GM21390 (cell line): ENCODE results near the gene RALGAPA1.
A peak's percentile ranks its signal among the peaks of the same experiment; 100 is the strongest.

Experiments used
- ATAC-seq: cut with Tn5 transposase; IDR thresholded peaks from one replicate; pipeline ENCODE4 v1.9.1; 2021; ENCODE audit not compliant: unreplicated experiment

The RALGAPA1 gene

DNA sequence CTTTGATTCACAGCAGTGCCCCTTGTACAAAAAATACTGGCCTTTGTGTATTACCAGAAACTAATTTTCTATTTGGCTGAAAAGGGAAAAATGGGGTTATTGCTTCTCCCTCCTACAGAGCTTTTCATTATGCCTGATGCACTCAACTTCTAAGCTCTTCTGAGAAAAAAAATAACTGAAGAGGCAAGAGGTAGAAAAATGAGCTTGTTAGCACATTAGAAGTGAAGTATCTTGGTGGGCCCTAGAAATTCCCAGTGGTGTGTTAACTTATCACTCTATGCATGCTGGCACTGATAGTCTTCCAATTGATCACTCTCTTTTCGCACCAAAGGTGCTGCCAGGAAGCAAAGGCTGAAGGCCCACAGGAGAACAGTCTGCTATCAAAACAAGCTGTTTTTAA, 258.0 kb downstream of the RALGAPA1 start:
- ATAC-seq: no peak

DNA sequence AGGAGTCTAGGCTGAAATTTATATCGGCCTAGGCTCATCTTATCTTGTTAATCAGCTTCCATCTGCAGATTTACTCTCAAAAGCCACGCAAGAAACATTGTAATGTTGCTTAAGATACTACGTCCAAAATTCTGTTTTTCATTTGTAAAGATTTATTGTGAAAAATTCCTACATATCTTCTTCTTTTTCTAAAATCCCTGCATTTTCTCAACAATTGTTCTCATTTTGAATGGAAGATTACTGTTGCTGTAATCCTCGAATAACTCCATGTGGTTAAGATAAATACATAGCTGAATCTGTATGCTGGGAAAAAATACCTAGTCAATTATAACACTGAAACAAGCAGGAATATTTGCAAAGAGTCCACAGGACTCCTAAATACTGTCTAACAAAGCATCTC, 259.5 kb downstream of the RALGAPA1 start:
- ATAC-seq: no peak

DNA sequence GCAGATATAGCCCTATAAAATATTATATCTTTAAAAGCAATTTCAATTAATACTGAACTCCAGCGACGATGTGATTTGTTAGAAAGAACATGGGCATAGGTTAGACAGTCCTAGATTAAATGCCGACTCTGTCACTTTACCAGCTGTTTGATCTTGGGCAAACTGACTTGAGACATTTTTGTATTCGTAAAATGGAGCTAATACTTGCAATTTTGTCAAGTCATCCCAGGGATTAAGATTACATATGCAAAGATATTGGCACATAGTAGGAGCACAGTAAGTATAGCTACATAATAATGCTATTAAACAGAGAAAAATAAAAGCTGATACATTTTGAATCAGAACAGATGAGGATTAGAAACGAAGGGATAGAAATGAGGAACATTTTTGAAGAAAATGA, 266.1 kb downstream of the RALGAPA1 start:
- ATAC-seq: no peak

DNA sequence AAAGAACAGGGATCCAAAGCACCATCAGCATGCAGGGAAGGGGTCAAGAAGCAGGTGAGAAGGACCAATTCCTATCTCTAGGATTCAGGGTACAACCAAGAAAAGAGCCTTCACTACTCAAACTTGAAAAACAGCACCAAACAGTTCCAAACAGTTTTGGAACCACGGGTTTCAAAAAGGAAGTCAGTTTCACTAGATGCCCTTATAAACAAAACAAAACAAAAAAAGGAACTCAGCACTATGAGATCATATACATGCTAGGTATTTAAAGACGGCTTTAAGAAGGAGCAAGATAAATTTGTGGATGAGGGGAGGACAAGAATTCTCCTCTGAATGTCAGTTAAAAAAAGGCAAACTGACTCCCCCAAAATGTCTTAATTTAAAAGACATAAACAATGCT, 269.1 kb downstream of the RALGAPA1 start:
- no peak for ATAC-seq

DNA sequence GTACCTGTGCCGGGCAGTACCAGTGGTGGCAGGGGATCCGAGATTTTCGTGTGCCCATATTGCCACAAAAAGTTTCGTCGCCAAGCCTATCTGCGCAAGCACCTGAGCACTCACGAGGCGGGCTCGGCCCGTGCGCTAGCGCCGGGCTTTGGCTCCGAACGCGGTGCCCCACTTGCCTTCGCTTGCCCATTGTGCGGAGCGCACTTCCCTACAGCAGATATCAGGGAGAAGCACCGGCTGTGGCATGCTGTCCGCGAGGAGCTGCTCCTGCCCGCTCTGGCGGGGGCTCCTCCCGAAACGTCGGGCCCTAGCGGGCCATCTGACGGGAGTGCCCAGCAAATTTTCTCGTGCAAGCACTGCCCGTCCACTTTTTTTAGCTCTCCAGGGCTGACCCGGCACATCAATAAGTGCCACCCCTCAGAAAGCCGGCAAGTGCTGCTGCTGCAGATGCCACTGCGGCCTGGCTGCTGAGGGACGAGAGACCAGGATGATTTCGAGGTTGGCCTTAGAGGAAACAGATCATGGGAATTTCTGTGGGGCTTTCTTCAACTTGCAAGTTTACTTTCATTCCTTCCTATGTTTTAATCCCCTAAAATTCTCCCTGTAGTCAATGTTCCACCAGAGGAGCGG, 273.5 kb downstream of the RALGAPA1 start:
- ATAC-seq: no peak

DNA sequence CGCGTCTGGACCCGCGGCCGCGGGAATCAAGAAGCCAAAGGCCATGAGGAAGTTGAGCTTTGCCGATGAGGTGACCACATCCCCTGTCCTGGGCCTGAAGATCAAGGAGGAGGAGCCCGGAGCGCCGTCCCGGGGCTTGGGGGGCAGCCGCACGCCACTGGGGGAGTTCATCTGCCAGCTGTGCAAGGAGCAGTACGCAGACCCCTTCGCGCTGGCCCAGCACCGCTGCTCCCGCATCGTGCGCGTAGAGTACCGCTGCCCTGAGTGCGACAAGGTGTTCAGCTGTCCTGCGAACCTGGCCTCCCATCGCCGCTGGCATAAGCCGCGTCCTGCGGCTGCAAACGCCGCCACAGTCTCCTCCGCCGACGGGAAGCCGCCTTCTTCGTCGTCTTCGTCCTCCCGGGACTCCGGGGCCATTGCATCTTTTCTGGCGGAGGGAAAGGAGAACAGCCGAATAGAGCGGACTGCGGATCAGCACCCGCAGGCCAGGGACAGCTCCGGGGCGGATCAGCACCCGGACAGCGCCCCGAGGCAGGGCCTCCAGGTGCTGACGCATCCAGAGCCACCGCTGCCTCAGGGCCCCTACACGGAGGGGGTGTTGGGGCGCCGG, 274.1 kb downstream of the RALGAPA1 start:
- peak; percentile 55 for ATAC-seq

DNA sequence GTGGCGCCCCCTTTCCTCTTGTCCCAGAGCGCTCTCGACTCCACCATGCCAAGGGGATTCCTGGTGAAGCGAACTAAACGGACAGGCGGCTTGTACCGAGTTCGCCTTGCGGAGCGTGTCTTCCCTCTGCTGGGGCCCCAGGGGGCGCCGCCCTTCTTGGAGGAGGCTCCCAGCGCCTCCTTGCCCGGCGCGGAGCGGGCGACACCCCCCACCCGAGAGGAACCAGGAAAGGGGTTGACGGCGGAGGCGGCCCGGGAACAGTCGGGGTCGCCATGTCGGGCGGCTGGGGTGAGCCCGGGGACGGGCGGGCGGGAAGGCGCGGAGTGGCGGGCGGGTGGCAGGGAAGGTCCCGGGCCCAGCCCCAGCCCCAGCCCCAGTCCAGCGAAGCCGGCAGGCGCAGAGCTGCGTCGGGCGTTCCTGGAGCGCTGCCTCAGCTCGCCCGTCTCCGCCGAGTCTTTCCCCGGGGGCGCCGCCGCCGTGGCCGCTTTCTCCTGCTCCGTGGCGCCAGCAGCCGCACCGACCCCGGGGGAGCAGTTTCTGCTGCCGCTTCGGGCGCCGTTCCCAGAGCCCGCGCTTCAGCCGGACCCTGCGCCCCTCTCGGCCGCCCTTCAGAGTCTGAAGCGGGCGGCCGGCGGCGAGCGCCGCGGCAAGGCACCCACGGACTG, 274.8 kb downstream of the RALGAPA1 start:
- ATAC-seq: peak; percentile 10

DNA sequence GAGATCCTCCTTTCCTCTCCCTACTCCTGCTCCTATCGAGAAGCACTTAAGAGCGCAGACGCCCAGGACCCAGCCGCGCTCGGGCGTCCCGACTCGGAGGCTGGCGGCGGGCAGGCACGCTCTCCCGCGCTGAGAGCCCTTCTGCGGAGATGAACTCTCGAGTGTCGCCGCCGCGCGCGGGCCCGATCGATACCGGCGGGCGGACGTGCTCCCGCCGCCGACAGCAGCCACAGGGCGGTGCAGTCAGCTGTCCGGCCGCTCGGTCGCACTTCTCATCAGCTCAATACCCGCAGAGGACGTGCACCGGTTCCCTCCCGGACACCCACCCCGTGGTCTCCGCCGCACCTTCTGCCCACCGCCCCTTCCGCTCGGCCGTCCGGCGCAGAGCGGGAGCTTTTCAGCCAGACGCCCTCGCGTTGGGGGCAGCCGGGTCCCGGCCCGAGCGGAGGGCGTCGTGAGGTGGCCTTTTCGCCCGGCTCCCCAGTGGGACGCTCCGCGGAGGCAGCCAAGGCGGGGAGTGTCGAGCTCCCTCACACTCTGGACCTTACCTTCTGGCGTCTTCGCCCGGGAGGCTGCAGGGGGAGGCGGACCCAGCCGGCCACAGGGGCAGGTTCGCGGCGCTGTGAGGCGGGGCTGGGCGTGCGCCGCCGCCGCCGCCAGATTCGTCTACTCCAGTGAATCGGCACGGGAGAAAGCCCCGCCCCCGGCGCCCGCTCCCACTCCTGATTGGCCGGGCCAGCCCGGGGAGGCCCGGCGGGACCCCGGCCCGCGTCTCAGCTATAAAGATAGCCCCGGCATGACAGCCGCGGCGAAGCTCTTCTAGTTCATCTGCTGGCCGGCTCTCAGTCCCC, 275.5 kb downstream of the RALGAPA1 start, which contains the start of gene INSM2:
INSM2 (plus strand) TSS at position 808 of the 851 bp plus-strand sequence. CDS start 89 bp downstream, outside the sequence.
- peak; percentile 67 for ATAC-seq

DNA sequence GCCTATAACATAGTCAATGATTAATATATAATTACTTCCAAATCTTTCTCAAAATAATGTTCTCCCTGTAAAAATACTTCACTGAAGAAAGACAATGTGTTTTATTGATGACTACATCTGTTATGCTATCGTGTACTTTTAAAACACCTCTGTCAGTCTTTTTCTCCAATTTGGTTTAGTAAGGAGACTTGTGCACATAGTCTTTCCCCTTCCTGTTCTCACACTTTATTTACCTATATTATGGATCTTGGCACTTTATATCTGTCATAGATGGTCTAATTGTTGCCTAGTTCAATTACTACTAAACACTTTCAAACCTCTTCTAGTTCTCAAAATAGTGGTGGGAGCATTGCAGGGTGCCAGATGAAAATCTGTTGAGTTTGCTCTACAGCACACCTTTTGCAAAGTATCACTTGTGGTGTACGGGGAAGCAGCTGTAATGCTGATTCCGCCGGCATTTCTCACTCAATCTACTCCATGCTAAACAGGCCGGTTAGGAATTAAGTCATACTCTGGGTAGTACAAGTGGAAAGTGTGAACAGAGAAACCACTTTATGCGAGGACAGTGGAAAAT, 276.2 kb downstream of the RALGAPA1 start:
- peak; percentile 9 for ATAC-seq

DNA sequence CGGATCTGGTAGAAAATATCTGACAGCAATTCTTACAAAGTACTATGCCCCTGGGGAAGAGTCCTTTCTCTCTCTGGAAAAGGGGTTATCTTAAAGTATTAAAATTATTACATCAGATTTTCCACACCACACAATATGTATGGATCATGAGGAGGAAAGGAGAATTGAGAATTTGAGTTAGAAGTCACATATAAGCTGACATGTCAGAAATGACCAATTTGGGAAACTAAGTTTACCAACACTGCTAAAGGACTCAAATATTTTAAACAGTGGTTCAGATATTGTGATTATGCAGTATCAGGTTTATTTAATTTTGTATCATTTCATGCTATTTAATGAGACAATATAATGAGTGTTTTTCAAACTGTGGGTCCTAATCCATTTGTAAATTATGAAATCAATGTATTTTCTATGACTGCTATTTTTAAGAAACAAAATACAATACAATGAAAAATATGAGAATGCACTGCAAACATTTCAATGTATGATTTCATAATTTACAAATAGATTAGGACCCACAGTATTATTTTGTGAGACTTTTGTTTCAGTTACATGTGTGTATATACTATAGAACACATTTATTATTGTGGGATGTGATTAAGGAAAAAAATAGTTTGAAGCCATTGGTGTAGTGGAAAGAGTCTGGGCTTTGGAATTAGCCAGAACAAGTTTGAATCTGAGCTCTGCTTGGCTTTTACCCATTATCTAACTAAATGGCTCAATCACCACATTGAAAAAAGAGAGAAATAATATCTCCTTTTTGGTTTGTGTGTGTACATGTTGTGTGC, 276.9 kb downstream of the RALGAPA1 start:
- no peak for ATAC-seq

DNA sequence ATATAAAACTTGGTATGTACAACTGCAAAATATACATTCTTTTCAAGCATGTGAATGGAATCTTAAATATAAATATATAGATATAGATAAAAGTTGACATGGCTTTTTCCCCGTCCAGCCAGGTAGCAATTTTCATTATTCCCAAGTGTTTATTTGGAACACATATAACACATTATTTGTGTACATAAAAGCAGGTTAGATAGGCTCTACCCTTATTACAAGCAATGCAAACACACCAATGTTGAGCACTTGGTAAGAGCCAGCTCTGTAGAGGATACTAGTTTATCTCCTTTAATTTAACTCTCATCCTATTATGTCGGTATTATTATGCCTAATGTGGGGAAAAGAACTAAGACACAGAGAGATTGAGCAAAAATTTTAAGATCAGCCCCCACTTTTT, 282.1 kb downstream of the RALGAPA1 start:
- ATAC-seq: no peak

DNA sequence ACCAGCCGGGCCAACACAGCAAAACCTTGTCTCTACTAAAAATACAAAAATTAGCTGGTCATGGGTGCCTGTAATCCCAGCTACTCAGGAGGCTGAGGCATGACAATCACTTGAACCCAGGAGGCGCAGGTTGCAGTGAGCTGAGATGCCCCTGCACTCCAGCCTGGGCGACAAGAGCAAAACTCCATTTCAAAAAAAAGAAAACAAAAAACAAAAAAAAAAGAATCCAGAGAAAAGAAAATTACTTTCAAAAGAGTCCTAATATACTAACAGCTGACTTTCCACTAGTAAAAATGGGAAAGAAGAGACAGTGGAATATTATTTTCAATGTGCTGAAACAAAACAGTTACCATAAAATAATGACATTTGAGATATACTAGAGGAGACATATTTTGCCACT, 283.4 kb downstream of the RALGAPA1 start:
- no peak for ATAC-seq

DNA sequence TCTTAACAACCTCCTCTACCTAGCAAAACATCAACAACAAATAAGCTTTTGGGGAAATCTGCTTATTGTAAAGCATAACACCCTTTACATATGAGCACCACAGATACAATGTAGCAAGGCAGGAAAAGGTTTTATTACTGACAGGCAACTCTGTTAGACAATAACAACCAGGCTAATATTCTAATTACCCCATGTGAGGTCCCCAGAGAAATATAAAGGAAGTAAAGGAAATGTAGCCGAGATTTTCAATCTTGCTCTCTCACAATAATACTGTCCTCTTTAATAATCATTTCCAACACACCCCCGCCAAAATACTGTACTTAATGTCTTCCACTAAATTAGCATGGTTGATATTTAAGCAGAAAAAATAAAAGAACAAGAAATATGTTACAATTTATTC, 289.1 kb downstream of the RALGAPA1 start:
- ATAC-seq: no peak

DNA sequence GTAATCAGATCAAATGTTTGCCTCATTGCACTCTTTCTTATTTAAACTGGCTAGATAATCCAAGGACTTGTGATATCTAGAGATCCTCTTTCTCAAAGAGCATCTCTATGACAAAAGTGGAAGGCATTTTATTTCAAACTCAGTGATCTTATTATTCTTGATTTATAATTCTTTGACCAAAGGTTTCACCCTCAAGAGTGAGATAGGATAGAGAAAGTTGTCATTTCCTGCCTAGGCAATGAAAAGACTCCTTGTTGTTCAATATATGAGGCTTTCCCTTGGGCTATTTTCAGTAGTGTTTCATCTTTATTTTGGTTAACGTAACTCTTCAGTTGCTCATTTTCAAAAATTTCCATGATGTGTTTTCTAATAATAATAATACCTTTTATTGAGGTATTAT, 293.2 kb downstream of the RALGAPA1 start:
- no peak for ATAC-seq

DNA sequence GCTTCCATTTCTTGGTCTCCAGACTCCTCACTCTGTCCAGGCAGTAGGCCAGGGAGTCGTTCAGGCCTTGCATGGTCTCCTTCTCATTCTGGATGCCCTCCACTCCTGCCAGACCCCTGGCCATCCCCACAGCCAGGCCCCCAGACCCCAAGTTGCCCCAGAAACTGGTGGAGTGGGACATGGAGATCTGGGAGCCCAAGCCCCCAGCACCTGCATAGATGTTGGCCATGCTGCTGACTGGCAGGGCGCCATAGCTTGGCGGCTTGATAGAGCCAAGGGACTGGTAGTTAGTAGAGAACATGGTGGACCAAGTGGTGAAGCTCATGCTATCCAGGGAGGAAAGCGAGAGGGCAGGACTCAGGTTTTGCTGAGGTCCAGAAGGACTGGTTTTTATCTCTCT, 296.3 kb downstream of the RALGAPA1 start:
- ATAC-seq: no peak

DNA sequence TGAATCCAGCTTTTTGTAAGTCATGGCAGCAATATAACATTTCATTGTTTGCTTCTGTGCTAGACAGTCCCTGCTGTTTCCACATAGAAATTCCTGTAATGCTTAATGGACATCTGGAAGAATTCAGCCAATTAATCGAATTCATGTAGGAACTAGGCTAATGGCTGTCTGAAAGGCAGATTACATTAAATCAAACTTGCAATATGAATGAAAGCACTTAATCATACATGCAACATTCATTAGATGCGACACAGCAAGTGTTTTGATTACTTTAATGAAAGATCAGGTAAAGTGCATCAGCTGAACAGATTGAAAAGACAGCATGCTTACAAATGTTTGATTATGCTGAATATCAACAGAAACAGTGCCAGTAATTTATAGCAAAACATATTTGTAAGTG, 299.2 kb downstream of the RALGAPA1 start:
- no peak for ATAC-seq

DNA sequence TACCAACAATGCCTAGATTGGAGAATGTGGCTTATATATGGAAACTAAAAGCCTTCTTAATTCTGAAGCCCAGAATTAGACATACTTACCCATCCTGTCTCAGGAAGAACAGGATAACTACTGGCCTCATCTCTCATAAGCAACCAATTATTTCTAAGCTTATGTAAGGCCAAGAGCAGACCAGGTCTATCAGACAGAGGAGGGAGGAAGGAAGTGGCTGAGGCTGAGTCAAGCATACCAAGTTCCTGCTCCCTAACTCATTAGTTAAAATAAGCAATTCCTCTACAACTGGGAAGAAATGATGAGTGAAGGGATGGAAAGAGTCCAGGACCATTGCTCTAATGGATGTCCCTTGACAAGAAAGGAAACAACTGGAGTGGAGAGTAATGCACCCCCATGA, 302.2 kb downstream of the RALGAPA1 start:
- no peak for ATAC-seq

DNA sequence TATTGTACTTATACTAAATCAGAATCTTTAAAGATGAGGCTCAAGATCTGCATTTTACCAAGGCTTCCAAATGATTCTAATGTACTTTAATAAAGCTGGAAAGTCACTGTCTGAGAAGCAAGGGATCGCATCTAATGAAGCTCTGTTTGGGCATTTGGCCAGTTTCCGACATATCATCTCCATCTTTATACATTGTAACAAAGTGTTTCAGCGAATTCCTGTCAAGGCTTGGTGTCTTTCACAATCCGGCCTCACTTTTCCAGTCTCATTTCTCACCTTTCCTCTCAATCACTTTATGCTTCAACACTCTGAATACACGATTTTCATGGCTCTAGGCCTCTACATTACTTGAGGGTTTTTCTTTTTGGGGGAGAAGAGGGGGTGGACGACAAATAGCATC, 302.6 kb downstream of the RALGAPA1 start:
- no peak for ATAC-seq

DNA sequence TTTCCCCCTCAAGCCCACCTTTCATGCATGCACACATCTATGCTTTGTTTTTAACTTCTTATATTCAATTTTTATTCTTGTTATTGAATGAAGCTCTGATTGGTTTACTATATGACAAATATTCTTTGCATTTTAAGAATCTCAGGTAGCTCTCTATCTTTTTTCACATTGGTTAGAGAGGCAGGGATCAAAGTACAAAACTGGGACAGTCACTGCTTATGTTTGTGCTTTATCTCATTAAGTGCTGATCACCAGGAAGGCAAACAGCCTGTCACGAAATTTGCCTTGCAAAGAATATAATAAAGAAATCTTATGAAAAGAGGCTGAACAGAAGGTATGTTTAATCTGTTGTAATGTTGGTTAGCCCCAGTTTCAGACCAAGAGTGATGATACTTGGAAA, 304.8 kb downstream of the RALGAPA1 start:
- no peak for ATAC-seq

DNA sequence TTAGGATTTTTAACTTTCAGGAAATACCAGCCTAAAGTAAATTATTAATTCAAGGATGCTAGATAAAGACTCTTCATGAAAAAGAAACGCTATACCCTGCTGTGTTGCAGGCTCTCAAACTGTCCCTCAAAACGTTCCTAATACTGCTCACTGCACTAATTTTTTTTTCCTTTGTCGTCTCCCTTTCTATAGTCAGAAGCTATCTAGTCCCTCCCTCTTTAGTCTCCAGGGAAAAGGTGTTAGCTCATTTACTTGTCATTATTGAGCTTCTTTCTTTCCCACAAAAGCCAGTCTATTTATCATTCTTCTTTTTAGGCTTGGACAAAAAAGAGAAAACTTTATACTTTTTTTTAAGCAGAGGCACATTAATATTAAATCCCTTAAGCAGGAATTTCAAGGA, 305.4 kb downstream of the RALGAPA1 start:
- ATAC-seq: no peak
